ENCODE measurements around the gene SLC5A6.

Gene SLC5A6

GRCh38 chr2:27170581-27171337, 41.3 kb downstream of the SLC5A6 start:
- no peak for DNase-seq

GRCh38 chr2:27164960-27165763, 46.9 kb downstream of the SLC5A6 start:
- DNase-seq: no peak

GRCh38 chr2:27162151-27163121, 49.6 kb downstream of the SLC5A6 start:
- DNase-seq: no peak

GRCh38 chr2:27160191-27160590, 51.9 kb downstream of the SLC5A6 start:
- no peak for DNase-seq

GRCh38 chr2:27159271-27159670, 52.8 kb downstream of the SLC5A6 start:
- no peak for DNase-seq

GRCh38 chr2:27158468-27158867, 53.6 kb downstream of the SLC5A6 start:
- no peak for DNase-seq

GRCh38 chr2:27155069-27155520, 57.0 kb downstream of the SLC5A6 start:
- no peak for DNase-seq

GRCh38 chr2:27154488-27154887, 57.6 kb downstream of the SLC5A6 start:
- DNase-seq: no peak

GRCh38 chr2:27152796-27153464, 59.1 kb downstream of the SLC5A6 start:
- no peak for DNase-seq

GRCh38 chr2:27152102-27152795, 59.8 kb downstream of the SLC5A6 start:
- DNase-seq: no peak

- no peak for DNase-seq
Observed at GRCh38 chr2:27150639-27151230, 61.3 kb downstream of the SLC5A6 start.

All from activated effector memory CD4-positive, alpha-beta T cell treated with Interleukin-2 at 50 U/mL for 16 hours (primary cell).